Measurements from ENCODE around the gene METTL24.
A peak's percentile ranks its signal among the peaks of the same experiment; 100 is the strongest.

Gene METTL24, protein sequence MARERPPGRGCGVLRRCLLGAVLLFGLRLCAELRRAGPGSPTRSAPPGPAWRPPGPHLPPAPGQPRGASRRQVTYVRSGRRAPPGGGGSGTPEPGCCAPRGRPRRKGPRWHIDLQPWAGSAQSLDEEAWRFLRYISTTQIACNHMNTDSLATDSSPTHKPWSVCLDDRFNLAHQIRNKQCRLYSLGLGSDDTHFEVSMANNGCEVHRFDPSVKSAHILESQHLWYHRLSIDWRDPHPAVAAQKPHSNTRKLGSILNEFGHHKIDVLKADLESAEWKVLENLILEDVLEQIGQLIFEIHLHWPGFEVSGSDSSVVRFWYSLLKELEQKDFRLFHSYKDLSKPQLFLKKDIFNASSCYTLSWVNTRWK

DNA sequence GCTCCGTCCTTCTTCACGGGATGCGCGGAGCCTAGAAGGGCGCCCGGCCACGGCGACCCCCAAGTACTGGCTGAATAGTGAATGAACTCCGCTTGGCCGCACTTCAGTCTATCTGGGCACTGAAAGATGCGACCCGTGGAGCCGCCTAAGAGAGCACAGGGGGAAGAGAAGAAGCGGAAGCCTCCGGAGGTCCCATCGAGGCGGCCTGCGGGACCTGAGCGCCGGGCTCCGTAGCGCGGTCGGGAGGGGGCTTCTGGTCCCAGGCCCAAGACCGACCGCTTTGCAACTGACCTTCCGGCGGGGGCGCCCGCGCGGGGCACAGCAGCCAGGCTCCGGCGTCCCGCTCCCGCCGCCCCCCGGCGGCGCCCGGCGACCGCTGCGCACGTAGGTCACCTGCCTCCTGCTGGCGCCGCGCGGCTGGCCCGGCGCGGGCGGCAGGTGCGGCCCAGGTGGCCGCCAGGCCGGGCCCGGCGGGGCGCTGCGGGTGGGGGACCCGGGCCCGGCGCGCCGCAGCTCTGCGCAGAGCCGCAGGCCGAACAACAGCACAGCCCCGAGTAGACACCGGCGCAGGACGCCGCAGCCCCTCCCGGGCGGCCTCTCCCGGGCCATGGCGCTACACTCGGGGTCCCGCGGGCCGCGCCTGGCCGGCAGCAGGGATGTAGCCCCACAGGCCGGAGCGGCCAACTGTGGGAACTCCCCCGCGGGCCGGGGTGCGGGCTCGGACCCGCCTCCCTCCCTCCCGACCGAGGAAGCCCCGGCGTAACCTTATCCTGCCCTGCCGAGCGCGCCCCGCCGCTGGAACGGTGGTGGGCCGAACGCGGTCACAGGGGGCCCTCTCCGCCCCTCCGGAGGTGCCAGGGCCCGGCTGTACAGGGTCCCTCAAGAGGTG, at the start of gene METTL24:
TSS of gene METTL24 (minus strand) at position 686 of the 889 bp plus-strand sequence. CDS start at position 609, 77 bp downstream.
- DNase-seq (ENCODE audit: low read depth), result no peak

DNA sequence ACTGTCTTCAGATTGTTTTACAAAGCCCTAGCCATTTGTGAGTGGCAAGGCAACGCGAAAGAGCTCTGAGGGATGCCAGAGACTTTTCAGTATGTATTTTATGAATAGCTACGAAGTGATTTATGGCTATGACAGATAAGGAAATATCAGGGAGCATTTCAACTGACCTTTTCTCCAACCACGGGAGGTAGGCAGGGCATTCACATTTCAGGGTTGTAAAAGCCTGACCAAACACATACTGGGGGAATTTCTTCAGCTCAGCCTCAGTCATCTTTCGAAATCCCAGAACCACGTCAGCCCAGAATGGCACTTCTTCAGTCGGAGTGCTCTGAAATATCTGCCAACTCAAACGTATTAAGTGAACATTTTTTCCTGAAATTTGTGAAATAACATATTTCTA, 46.5 kb upstream of the METTL24 start:
- peak; percentile 26 for DNase-seq (ENCODE audit: low read depth)

DNA sequence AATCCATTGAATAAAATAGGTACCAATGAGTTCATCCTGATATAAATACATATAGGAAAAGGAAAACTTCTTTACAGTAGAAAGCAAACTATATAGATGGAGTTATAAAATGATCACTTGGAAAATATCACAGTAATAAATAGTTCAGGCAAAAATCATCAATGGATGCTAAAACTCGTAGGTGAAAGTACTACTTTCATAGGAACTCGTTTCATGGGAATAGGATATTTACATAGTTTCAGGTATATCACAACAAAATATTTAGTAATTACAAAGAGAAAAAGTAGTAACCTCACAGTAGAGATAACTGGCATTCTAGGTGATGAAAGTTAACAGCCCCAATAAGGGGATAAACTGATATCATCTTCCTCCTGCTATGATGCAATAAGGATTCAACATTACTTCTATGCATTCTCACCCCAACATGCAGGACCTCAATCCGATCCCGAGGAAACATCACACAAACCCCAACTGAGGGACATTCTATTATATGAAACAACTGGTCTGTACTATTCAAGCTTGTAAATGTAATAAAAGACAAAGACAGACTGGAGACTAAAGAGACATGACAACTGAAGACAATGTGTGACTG, 43.5 kb upstream of the METTL24 start:
- DNase-seq (ENCODE audit: low read depth), result no peak

DNA sequence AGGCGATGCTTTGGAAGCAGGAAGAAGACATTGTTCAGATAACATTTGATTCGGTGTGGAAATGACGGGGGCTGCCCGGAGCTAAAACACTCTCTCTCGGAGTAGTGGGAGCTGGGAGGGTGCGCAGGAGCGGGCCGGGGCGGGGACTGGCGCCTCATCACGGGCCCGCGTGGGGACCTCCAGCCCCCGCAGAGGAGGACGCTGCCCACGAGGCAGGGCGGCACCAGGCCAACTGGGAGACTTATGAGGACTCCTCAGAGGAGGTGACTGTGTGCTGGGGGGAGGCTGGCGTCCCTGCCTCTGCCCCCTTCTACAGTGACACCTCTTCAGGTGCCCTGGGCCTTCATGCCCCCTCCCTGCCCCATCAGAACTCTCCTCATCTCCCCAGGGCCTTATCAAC, 42.1 kb upstream of the METTL24 start:
- no peak for DNase-seq (ENCODE audit: low read depth)

DNA sequence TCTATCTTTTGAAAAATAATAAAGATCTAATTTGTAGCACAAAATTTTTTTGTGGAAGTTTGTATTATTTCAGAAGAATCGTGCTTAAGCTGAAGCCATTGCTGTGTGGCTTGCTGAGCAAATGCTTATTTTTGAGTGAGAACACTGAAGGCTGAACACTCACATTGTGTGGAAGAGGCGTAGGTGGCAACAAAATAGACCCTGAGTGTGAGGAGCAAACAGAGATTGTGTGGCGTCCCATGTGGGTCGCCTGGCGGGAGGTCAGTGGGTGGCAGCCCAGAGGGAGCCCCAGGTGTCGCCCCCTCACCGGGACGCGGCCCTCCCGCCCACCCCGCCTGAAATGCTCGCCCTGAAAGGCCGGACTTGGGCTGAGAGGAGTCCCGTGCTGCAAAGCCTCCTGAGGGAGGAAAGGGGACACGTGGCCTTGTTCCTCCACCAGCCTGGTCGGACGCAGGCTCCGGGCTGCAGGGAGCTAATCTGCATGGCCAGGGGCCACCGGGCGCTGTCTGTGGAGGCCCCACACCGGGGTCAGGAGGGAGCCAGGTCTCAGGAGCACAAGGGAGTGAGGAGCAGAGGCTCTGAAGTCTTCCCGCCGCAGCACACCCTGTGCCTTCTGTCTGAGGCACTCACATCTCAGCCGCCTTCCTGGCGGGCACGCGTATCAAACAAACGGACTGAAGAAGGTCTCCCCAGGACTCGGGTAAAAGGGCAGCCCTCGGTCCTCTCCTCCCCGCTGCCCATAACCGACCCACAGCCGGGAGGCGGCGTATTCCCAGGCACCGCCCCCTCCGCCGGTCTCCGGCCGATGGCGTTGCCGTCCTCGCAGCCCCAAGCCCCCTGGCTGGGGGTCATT, 41.3 kb upstream of the METTL24 start:
- no peak for DNase-seq (ENCODE audit: low read depth)

DNA sequence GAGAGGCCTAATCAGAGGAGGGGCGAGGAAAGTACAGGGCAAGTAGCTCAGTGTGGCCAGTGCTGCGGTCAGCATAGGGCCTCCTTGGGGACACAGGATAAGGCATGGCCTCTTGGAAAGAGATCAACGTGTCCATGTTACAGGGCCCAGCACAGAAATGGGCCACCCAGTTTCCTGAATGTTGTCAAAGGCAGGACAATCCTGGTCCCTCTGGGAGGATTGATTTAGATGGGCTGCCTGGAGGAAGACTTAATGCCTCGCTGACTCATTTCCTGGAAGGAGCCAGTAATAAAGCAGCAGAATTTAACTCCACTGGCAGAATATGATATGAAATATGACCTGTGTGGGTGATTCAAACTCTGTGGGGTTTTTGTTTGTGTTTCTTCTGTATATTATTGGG, 40.6 kb upstream of the METTL24 start:
- DNase-seq (ENCODE audit: low read depth), result peak; percentile 21

DNA sequence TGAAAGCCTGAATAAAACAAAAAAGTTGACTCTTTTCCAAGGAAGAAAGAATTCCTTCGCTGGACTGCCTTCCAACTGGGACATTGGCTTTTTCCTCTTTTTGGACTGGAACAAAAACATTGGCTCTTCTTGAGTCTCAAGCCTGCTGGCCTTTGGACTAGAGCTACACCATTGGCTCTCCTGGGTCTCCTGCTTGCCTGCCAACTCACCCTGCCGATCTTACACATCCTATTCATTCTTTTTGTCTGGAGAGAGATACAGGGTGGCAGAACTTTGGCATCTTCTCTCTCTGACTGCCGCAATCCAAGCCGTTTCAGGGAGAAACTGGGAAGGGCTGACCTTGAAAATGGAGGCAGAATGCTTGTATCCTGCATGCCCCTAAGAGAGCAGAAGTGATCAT, 37.1 kb upstream of the METTL24 start:
- no peak for DNase-seq (ENCODE audit: low read depth)

DNA sequence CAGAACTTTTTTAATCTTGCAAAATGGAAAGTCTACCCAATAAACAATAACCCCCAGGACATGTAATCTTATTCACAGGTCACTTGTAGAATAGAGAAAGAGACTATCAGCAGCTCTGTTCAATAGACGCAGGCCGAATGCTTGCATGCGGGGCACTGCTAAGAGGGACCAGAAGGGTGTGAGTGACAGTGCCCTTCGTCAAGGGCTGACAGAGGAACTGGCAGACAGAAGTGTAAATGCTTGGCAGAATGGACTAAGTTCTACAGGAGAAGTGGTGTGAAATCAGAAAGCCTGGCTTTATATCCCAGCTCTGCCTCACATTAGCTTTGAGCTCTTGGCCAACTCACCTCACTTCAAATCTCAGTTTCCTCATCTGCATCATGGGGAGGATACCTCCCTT, 36.3 kb upstream of the METTL24 start:
- DNase-seq (ENCODE audit: low read depth), result no peak

DNA sequence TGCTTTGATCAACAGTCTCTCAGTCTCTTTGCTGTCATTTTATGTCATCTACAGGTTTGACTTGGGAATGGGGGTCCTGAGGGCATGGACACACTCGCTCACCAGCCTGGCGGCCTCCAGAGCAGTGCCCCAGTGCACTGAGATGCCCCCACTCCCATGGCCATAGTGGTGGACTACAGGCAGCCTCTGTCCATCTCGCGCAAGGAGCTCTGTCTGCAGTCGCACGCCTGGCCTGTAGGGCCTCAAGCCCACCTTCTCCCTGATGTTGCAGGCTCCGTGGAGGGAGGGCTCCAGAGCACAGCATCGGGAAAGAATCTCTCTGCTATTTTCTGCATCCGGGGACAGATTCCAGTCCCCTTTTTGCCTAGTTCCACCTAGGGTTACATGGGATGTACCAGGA, 34.6 kb upstream of the METTL24 start:
- no peak for DNase-seq (ENCODE audit: low read depth)

DNA sequence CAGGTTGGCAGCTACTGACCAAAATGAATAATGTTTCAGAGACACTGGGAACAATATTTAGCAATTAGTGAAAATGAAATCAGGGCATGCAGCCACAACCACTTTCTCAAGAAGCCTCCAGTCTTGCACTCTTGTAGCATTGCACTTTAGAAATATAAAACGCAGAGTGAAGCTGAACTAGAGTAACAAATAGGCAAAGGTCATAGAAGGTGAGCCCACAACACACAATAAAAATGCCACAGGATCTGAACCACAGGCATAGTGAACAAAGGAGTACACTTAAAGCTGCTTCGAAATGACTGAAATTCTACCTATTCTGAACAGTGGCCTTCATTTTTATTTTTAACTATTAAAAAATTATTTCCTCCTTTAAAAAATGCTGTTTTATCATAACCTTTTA, 32.3 kb upstream of the METTL24 start:
- no peak for DNase-seq (ENCODE audit: low read depth)

DNA sequence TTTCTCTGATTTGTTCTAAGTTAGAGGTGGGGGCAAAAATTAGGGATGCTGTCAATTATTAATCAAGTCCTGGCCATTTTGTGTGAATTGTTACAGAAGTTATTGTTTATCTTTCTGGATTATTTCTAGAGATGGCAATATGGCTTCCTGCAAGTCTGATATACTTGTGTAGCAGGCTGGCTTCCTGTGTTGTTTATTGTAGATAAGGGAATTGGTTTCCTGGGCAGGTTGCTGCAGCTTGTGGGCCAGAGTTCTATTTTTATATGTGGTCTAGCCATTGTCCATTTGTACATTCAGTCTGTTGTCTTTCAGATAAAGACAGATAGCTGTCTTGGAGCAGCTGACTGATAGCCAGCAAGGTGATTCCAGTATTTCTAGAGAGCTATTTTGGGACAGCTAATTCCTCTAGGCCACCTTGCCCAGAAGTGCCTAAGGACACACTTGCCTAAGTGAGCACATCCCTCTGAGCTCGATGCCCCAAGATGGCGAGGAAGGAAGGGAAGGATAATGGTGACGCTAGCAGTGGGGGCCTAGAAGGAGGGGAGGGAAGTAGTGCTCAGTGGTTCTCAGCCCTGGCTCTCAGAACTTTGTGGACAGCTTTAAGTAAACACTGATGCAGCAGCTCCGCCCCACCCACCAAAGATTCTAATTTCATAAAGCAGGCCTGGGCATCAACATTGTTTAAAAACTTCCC, 31.7 kb upstream of the METTL24 start:
- DNase-seq (ENCODE audit: low read depth), result no peak

DNA sequence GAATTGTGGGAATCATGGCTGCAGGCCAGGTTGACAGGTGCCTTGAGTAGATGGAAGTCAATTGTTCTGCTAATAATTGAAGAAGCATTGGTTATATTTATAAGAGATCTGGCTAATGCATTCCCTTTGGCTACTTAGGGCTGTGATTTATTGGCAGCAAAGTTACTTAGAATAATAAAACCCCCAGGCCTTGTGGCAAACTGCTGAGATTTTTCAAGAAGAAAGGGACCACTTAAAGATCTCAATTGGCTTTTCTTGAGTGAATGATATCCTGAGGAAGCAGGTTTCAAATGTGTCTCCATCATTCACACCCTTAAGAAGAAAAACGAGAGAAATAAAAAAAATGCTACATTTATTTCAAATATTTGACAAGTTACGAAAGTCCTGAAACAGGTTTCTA, 29.8 kb upstream of the METTL24 start:
- no peak for DNase-seq (ENCODE audit: low read depth)

DNA sequence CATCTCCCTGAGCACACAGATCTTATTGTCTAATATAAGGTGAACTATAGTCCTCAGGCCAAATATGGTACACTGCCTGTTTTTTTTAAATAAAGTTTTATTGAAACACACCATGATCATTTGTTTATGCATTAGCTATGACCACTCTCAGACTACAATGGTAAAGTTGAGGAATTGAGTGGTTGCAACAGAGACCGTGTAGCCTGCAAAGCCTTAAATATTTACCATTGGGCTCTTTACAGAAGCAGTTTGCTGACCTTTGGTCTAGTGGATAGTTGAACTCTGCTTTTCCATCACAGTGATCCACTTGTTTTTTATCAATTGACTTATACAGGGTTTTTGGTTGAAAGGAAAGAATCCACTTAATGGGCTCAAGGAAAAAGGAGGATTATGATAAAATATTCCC, 27.3 kb upstream of the METTL24 start:
- no peak for DNase-seq (ENCODE audit: low read depth)

DNA sequence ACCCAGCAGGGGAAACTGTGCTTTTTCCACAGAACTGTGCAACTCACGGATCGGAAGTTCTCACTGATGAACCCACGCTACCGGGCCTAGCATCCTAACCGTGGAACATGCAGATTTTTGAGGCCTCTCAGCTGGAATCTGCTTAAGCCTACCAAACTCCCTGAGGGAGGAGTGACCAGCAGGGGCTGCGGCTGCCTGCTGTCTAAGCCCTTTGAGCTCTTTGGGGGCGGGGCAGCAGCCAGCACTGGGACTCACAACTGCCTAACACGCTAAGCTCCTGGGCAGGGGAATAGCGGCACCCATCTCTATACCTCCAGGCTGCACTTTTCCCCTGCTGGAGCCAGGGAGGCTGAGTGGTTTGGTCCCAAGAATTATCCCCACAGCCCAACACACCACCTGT, 20.4 kb upstream of the METTL24 start:
- no peak for DNase-seq (ENCODE audit: low read depth)

DNA sequence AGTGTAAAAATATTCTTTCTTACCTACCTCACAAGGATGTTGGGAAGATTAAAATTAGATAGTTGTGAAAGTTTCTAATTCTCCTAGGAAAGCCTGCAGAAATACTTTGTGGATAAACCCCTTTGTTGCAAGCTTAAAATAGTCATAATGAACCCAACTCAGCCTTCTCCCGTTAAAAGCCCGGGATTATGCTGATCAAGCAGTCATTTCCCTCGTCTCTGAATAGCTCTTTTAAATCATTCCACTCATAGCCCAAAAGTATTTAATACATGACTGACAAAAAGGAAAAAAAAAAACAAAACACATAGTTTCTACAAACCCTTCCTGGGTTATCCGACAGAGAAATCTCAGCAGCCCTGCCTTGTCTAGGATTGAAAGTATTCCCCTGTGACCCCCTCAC, 10.9 kb upstream of the METTL24 start:
- DNase-seq (ENCODE audit: low read depth), result no peak

DNA sequence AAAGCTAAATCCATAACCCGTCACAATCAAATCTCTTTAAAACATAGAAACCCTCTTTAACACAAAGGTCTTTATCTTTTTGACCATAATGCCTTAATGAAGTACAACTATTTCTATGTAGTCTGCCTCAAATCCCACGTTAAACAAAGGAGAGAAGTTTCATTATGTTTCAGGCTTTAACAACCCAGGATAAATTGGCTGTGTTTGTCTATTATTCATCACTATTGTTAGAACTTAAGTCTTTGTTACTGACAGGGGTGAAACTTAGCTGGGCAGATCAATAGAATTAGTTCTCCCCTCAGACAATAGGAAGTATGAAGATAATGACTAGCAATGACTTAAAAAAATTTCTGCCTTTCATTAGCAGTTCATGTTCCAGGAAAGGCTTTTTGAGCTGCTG, 10.1 kb upstream of the METTL24 start:
- no peak for DNase-seq (ENCODE audit: low read depth)

DNA sequence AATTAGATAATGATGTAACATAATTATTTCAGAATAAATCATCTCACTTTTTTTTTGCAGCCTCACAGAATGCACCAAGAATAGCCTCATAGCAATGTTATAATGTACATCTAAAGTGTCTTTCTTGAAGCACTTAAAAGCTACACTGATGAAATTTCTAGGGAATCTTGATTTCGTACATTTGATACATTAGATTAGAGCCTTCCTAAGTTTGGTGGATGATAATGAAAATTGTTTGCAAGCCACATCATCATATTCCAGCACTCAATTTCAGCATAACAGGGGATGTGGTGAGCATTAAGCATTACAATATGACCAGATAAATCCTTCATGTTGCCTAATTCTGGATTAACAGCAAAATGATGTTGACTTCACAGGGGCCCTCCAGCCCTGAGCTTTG, 9.7 kb upstream of the METTL24 start:
- DNase-seq (ENCODE audit: low read depth), result no peak

DNA sequence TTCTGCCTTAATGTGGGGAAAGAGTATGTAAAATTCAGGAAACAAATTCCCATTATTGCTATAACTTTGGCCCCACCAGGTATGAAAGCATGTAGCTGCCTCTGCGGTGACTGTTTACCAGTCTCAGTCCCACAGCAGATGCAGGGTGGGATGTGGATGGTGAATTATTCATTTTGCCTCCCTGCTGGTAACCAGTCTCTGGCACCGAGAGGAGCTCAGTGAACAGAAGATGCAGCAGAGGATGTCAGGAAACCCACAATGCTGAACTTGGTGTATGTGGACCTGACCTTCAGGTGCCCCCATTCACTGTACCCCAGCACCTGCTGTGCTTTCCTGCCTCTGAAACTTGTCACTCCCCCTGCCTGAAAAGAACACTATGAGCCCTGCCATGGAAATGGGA, 8.8 kb upstream of the METTL24 start:
- no peak for DNase-seq (ENCODE audit: low read depth)

DNA sequence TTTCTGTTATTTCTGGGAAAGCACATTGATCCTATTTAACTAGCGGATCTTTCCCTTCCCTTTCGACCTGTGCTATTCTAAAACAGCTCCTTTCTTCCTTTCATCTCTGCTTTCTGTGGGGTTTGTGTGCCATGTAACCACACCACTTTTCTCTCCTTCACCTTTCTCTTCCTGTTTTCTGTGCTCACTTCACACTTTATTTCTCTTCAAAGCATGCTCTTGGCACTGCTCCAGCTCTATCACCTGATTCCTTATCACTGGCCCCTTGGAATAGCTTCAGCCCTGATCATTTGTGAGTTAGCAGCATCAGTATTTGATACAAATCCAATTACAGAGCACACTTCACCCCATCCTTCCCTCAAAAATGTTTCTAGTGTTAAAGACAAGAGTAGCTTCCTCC, 8.1 kb upstream of the METTL24 start:
- DNase-seq (ENCODE audit: low read depth), result no peak

DNA sequence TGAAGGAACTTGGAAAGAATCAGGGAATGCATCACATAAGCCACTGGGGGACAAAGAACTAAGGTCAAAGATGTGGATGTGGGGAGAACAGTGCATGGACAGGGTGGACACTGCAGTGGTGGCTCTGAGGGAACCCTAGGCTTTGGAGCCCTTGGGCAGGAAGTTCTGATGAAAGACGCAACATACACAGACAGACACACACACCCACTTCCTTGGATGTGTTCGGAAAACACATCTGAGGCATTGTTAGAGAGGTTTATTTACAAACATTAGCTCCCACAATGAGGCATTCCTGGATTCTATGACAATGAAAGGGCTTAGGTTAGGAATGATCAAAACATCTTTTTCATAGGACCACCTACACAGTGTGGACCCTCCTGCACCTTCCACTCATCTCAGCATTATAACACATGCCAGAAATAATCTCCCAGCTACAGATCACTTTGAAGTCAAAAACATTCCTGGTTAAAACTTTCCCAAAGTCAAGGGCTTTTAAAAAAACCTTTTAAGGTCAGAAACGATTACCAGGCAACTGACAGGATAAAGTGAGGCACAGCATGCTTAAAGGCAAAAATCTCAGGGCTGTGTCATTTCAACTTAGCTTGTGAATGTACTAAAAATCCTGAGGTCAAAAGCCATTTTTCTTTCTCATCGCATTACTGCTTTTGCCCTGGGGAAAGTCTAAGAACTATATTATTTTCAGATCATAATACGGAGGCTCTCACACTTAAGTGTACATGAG, 6.4 kb upstream of the METTL24 start:
- no peak for DNase-seq (ENCODE audit: low read depth)

DNA sequence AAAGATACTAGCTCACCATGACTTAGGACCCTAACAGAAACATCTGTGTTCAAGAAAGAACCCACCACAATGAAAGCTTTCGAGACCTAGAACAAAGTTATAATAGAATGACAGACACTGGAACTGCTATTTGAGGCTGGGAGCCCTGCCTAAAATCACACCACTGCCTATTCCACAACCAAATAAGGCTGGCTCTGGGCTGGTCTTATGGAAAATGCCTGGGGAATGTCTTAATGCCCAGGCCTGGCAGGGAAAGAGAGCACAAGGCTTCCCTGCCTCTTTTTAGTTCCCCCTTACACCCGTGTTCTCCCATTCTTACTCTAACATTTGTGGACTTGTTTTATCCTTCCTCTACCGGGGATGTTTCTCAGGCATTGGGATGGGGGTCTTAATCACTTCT, 5.6 kb upstream of the METTL24 start:
- peak; percentile 13 for DNase-seq (ENCODE audit: low read depth)
